ENCODE measurements around the gene TWF1. TPM values are rescaled to one million over a fixed set of nuclear protein-coding genes. Genes with fewer than 3 reads are reported as not detected.

Gene TWF1
- 73.1 and 90.8 TPM in 2 replicates for total RNA-seq

DNA sequence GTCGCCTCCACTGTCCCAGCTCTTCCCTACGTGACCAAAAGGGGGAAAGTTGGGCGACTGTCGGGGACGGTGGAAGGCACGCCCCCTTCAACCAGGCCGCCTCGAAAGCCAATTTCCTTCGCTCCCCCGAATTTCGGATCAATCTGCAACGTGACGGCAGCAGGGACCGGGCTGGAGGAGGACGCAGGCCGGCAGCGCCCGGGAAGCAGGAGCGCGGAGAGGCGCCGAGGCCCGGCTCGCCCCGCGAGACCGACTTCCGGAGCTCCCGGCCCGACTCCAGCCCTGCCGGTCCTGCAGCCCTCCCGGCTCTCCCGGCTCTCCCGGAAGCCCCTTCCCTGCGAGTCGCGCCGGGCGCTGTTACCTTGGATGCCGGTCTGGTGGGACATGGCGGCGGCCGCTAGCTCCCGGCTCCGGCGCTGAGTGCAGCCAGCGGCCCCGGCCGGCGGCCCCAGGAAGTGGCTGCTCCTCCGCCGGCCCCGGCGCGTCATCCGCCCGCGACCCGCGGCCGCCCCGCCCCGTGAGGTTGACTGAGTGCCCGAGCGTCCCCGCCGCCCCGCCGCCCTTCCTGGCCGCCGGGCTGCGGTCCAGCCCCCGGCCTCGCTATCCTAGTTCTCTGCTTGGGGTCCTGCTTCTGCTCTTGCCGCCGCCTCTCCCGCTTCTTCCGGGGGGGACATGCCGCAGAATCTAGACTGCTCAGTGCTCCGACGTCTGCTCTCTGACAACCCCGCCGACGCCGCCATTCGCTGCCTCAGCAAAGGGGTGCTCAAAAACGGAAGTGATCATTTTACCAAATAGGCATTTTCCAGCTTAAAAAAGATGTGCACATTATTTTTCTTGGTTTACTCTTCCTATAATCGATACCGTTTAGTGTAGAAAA lies at the start of gene TWF1:
TSS of gene TWF1 (minus strand) at position 458 of the 877 bp plus-strand sequence. CDS start at position 386, 72 bp downstream.

DNA sequence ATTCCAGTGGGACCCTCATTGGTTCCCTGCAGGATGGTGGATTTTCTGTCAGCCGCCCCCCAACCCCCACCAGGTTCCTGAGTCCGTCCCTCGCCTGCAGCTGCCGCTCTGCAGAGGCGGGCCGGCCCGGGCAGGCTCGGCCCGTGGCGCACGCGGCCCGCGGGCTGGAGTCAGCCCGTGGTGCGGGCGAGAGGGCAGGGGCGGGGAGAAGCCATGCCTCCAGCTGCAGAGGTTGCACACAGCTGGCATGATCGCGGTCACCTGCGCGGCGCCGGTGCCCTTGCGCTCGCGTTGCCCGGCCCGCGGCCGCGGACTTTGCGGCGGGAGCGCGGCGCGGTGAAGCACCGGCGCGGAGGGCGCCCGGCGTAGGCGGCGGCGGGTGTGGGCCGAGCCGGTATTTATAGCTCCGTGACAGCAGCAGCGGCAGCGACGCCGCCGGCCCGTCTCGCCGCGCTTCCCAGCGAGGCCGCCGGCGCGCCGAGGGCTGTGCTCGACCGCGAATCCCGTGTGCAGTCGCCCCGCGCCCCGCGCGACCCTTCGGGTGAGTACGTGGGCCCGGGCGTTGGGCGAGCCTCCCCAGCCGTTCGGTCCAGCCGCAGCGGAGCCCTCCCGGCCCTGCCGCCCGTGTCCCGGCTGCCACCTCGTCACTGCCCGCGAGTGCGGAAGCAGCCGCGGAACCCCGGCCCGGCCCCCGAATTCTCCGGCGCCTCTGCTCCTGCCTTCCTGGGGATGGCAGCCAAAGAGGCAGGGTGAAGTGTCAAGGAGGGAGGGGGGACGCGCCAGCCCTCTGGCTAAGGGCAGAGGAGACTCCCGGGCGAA lies 29.7 kb upstream of the TWF1 start, which contains the start of gene TMEM117:
TSS of gene TMEM117 (plus strand) at position 426 of the 819 bp plus-strand sequence.

DNA sequence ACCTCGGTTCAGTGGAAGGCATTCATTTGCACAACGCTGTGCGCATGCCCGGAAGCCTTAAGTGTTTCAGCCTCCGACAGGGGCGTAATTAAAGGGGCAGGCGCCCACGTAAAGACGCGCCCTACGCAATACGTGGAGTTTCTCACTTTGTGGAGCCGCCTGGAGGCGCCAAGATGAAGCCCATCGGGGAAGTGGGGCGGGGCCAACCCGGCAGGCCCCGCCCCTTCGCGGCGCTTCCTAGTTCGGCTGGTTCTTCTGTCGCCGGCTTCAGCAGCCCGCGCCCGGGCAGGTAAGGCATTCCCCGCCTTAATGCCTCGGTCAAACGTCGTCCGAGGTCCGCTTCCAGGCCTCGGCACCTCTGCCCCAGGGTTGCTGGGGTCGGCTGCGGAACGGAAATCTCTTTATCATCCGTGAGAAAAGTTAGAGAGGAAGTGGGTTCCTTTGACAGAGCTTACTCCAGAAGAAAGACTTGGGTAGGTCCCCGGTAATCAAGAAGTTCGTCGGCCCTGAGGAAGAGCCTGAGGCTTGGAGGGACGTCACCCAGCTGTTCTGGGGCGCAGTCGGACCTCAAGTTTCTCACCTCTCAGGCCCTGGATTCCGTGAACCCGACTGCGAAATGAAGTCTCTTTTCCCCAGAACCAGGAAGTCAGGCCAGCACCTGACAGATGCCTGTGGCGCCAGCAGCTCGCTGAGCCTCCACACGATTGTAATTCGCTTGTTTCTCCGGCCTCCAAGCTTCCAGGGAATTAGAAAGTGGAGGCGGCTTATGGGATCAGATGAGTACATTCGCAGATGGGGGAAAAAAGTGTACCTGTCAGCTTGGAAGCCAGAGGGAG lies 47.2 kb downstream of the TWF1 start, which contains the start of the genes IRAK4 and PUS7L:
TSS of gene IRAK4 (plus strand) at position 224 of the 836 bp plus-strand sequence. CDS start 9,161 bp downstream, outside the sequence.
TSS of gene PUS7L (minus strand) at position 63 of the 836 bp plus-strand sequence. CDS start 3,545 bp downstream, outside the sequence.

Other genes with a start within 250 kb of the TWF1 start
- 9.5 and 15.9 TPM in 2 replicates for gene PUS7L, start 47.5 kb downstream of the TWF1 start, total RNA-seq
- 10.8 and 13.2 TPM in 2 replicates for gene IRAK4, start 47.4 kb downstream of the TWF1 start, total RNA-seq
- gene TMEM117, start 29.8 kb upstream of the TWF1 start, total RNA-seq = 4.5 and 10.1 TPM in 2 replicates

All from cardiac ventricle fibroblast (primary cell).